Stimulated activated memory B cell treated with anti-CD40 and anti-IgM and Interleukin-4, amounts not matched to agents 10 μg/mL and 1 μg/mL and 100 μg/mL, for 72 hours (primary cell): ENCODE data around the gene KIF17.
A peak's percentile ranks its signal among the peaks of the same experiment; 100 is the strongest.

Experiments
- ATAC-seq: fragments of 150-1000 bp; cut with Tn5 transposase; 2 replicates; pipeline ENCODE4 v1.10.0; 2021
- H3K27ac Mint-ChIP-seq: one replicate; pipeline ENCODE4 v1.8.0; 2022; ENCODE audit warnings: mild to moderate bottlenecking, mixed read lengths
- H3K27me3 Mint-ChIP-seq: one replicate; pipeline ENCODE4 v1.8.0; 2022; ENCODE audit warnings: mixed read lengths
- H3K36me3 Mint-ChIP-seq: one replicate; pipeline ENCODE4 v1.8.0; 2022; ENCODE audit warnings: mixed read lengths
- H3K4me1 Mint-ChIP-seq: one replicate; pipeline ENCODE4 v1.8.0; 2022; ENCODE audit warnings: mixed read lengths
- H3K4me3 Mint-ChIP-seq: one replicate; pipeline ENCODE4 v1.8.0; 2022; ENCODE audit warnings: mild to moderate bottlenecking, moderate library complexity, mixed read lengths
- H3K9me3 Mint-ChIP-seq: one replicate; pipeline ENCODE4 v1.8.0; 2022; ENCODE audit warnings: mixed read lengths

KIF17 gene

DNA sequence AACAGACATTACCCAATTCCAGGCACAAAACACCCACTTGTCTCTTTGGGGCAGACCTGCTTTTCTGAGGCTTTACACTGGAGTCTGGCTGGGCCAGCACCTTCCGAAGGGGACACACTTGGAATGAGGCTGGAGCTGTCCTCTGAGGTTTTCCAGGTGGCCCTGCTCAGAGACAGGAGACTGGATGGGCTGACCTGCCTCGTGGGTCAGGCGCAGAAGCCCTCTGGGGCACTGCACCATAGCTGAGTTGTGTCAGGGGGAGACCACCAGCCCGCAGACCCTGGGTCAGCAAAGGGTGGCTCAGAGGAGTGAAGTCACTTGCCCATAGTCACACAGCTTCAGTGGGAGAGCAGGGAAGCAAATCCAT, 12.9 kb upstream of the KIF17 start:
- H3K36me3 Mint-ChIP-seq = no peaks in the 10 kb centered on the region
- peaks cover 35% of the 10 kb centered on the region for H3K4me1 Mint-ChIP-seq
- no peak for ATAC-seq
- H3K27ac Mint-ChIP-seq = no peak overlapping the region
- peaks cover 38% of the 10 kb centered on the region for H3K27me3 Mint-ChIP-seq
- H3K9me3 Mint-ChIP-seq = no peaks in the 10 kb centered on the region
- peak overlapping the region; percentile 80 for H3K4me3 Mint-ChIP-seq

DNA sequence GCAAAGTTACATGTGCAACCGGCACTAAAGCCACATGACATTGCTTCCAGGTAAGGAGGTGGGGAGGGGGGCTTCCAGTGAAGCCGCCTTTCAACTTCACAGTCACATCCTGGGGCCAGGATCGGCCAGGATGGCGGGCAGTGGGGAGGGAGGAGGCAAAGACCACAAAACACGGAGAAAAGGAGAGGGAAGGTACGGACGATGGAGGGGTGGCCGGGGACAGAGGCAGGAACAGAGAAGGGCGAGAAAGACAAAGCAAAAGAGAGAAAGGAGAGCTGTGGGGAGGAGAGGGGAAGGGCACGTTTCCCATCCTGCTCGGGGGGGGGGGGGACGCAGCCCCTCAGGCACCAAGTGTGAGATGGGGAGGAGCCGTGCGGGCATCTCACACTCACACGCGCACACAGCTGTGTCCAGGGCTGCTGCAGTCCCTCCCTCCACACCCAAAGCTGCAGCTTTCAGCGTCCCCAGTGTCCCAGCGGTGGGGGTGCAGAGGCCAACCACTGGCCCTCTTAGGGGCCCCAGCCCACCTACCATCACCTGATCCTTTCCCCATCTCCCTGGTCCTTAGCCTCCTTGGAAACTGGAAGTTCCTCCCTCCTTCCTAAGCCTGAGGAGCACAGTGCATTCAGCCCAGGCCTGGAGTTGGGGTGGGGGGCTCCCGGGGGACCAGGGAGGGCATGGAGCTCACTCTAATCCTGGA, 12.3 kb upstream of the KIF17 start:
- Mint-ChIP-seq H3K27ac (no peak overlapping the region), H3K4me3 (no peak overlapping the region)

DNA sequence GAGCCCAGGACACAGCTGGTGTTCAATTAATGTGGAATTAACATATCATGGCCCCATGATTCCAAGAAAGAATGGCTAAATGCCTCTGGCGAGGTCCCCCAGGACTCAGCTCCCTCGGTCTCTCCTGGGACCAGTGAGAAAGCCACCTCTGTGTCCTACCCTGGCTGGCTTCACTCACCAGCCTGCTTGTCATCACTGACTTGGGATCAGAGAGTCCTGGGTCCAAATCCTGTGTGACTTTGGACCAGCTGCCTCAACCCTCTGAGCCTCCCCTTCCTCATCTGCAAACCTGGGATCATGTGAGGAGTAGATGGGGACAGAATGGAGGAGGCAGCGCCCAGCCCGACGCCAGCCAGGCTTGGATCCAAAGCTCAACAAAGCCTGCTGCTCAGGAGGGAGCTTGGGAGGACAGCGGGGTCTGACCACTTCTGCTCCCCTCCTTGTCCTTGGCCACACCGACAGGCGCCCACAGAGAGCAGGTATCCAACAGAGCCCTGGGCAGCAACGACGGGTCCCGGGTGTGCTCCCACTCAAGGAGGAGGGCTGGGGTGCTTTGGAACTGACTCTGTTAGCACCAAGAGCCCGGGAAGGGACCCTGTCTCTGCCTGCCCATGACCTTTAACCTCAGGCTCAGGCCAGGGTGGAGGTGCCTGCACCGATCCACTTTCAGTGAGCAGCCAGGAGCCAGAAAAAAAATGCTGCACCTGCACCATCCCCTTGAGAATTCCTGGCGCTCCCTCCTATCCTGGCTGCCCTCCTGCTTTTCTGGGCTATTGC, 11.5 kb upstream of the KIF17 start:
- ATAC-seq = no peak
- Mint-ChIP-seq H3K4me1 (peaks cover 35% of the 10 kb centered on the region), H3K27ac (no peak overlapping the region), H3K4me3 (no peak overlapping the region), H3K9me3 (no peaks in the 10 kb centered on the region), H3K27me3 (peaks cover 38% of the 10 kb centered on the region), H3K36me3 (no peaks in the 10 kb centered on the region)

More for the DNA sequence above, 12.3 kb upstream of the KIF17 start:
- Mint-ChIP-seq H3K4me1 (peaks cover 35% of the 10 kb centered on the region), H3K9me3 (no peaks in the 10 kb centered on the region), H3K36me3 (no peaks in the 10 kb centered on the region), H3K27me3 (peaks cover 38% of the 10 kb centered on the region)
- ATAC-seq = no peak

DNA sequence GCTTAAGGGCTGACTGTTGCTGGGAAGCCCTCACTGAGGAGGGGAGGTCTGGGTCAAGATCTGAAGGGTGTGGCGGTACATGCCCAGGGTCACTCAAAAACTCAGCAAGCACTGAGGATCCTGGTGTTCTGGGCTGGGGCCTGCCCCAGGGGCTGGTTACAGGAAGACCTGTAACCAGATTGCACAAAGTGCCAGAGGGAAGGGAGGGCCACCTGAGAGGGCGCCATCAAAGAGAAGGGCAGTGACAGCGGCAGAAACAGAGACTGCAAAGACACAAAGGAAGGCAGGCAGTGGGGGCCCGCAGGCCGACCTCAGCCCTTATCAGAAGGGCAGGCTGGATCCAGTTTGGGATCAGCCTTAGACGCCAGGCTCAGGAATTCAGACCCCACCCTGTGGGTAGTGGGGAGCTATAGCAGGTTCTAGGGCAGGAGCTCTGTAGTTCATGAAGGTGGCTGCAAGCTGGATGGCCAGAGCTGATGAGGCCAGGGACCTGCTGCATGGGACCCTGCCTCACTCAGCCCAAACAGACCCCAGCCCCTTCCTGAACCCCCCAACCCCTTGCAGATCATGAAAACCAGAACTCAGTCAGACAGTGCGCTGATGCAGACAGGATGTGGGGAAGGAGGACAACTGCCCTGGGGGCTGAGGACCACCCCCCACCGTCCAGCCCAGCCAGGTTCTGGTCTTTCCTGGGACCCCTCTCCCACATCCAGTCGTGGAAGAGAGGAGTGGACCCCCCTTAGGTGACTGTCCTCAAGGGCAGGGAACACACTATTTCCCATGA, 10.8 kb upstream of the KIF17 start:
- no peaks in the 10 kb centered on the region for H3K36me3 Mint-ChIP-seq
- no peak overlapping the region for H3K27ac Mint-ChIP-seq
- H3K9me3 Mint-ChIP-seq = no peaks in the 10 kb centered on the region
- H3K4me3 Mint-ChIP-seq = no peak overlapping the region
- no peak for ATAC-seq
- peaks cover 38% of the 10 kb centered on the region for H3K27me3 Mint-ChIP-seq
- peaks cover 34% of the 10 kb centered on the region for H3K4me1 Mint-ChIP-seq

DNA sequence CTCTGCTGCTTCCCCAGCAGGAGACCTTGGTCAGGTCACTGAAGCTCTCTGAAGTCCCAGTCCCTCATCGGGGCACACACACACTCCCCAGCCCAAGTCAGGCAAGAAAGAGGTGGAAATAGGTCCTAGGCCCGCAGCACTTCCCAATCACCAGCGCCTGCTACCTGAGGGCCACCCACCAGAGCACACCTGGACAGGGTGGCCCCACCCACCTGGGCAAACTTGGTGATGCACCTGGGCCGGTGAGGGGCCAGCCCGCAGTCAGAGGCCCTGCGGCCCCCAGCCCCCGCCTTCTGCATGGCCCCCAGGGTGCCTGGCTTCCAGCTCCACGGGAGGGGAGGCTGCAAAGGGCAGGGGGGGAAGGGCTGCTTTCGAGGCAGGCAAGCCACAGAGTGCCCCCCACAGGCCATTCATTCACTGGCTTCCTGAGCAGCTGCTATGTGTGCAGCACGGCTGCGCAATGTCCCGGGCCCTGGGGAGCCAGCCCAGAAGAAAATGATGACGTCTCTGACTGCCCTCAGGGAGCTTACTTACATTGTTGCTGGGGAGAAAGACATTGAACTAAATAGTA, 10.0 kb upstream of the KIF17 start:
- Mint-ChIP-seq H3K9me3 (no peaks in the 10 kb centered on the region), H3K27ac (no peak overlapping the region), H3K36me3 (no peaks in the 10 kb centered on the region), H3K4me3 (no peak overlapping the region), H3K4me1 (peaks cover 27% of the 10 kb centered on the region), H3K27me3 (peaks cover 38% of the 10 kb centered on the region)
- no peak for ATAC-seq

DNA sequence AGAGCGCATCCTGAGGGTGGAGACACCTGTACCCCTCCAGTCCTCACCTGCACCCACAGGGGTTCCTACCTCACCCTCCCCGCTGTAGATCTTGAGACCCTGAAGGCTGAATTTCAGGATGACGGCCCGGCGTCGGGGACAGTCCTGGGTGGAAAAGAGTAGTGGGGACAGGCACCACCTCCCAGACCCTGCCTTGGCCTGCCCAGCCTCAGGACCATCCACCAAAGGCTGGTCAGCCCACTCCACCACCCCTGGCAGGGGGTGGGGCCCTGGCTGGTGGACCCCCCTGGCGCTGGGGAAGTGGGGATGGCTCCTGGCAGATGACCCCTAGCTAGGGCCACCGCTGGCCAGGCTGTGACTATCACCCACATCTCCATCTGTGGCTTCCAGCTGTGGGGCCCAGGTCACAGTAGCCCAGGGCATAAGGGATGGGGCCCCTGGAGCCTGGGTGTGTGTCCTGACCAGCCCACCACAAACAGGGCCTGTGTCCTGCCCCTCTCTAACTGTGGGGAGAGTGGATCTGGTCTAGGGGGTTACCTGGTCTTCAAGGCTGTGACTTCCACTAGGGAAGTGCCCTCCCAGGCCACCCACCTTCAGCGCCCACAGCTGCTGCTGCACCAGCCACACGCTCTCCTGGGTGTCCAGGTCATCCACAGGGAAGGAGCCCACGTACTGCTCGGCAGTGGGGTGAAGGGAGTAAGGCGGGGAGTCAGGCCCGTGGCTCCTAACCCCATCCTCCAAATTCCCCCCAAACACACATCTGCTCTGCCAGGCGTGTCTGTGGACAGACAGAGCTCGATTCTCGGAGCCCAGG, 9.3 kb upstream of the KIF17 start:
- H3K9me3 Mint-ChIP-seq = no peaks in the 10 kb centered on the region
- ATAC-seq = no peak
- H3K36me3 Mint-ChIP-seq = no peaks in the 10 kb centered on the region
- H3K27ac Mint-ChIP-seq = no peak overlapping the region
- H3K27me3 Mint-ChIP-seq = peaks cover 37% of the 10 kb centered on the region
- peaks cover 20% of the 10 kb centered on the region for H3K4me1 Mint-ChIP-seq
- H3K4me3 Mint-ChIP-seq = no peak overlapping the region

DNA sequence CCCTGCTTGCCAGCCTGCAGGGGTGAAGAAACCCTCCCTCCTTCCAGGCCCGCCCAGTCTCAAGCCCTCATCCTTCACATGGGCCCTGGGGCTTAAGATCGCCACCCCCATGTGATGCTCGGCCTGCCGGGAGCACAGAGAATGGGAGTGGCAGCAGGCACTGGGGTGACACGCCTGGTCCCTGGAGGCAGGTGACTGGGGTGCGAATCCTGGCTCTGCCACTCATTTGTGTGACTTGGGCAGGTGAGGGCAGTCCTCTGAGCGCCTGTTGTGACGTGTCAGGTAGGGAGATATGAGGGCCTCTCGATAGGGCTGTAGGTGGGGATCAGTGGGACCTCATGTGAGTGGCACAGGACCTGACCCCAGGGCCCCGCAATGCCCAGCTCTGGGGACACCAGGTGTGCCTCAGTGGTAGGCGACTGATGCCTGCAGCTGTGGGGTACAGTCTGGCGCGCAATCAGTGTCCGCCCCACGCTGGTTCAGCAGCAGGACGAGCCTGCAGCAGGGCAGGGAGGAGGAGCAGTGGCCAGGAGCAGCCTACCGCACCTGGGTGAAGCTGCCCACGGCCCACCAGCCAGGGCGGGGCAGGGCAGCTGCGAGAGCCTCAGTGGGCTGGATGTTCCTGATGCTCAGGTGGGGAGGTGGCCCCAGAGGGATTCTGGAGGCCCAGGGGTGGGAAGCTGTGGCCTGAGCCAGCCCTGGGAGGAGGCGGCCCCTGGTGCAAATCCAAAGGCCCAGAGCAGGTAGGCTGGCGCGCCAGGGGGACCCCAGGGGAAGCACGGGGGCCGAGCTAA, 8.5 kb upstream of the KIF17 start:
- Mint-ChIP-seq H3K27me3 (peaks cover 38% of the 10 kb centered on the region), H3K4me1 (peaks cover 16% of the 10 kb centered on the region), H3K9me3 (no peaks in the 10 kb centered on the region), H3K27ac (no peak overlapping the region), H3K4me3 (no peak overlapping the region), H3K36me3 (no peaks in the 10 kb centered on the region)
- ATAC-seq = no peak

DNA sequence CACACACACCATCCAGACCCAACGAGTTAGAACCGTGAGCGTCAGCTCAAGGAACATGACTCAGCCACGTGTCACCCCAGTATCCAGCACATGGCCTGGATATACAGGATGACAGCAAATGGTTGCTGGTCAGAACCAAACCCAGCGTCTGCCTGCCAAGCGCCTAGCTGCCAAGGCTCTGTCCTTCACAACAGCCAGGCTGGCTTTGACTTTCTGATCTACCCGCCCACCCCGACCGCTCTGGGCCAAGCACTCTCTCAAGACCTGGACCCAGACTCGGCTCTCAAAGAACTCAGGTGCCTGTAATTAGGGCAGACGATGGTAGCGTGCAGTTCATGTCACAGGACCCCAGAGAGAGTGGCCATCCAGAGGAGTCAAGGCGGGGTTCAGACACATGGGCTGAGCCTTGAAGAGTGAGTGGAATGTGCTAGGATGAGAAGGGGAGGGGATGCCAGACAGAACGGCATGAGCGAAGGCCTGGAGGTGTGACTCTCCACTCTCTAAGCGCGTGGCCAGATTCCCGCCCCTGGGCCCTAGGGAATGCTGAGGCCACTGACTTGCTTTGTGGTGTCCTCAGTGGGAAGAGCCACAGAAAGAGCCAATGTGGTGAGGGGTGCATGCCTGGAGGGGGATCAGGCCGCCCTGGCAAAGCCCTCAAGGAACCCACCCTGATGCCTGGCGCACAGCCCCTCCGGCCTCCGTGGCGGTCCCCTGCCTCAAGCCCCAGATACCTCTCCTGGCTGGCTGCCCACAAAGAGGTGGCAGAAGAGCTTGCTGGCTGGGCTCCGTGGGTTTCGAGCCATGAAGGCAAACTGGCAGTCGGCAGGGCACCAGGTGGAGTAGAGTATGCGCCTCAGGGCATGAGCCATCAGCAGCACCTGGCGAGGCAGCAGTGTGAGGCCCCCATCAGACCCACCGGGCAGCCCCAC, 7.6 kb upstream of the KIF17 start:
- ATAC-seq = no peak
- Mint-ChIP-seq H3K4me3 (no peak overlapping the region), H3K36me3 (no peaks in the 10 kb centered on the region), H3K27me3 (peaks cover 31% of the 10 kb centered on the region), H3K9me3 (no peaks in the 10 kb centered on the region), H3K4me1 (peaks cover 8% of the 10 kb centered on the region), H3K27ac (no peak overlapping the region)

DNA sequence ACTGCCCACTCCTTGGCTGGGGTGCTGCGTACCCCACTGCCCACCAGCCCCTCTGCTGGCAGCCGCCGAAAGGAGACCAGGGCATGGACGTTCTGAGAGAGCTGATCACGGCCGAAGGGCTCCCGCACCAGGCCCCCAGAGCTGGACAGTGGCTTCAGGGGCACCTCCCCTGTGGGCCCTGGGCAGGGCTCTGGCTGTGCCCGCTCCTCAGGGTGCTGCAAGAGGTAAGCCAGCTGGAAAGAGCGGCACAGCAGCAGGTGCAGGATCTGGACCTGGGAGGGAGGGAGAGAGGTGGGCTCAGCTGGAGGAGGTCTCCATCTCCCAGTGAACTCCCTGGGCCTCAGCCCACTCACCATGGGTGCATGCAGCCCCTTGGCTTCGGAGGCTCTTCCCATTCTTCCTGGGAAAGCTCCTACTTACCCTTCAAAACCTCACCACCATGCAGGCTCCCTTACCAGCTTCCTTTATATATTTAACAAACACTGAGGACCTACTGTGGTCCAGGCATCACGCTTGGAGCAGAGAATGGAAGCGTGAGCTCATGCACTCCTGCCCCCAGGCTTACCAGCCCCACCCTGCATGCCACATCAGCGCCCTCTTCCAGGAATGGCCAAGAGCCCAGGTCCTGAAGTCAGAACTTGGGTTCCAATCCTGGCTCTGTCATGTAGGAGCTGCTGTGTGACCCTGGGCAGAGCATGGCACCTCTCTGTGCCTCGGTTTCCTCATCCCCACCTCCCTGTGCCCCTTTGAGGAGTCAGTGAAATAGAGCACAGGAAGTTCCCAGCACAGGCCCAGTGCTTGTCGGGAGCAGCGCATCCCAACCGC, 6.8 kb upstream of the KIF17 start:
- H3K27ac Mint-ChIP-seq = no peak overlapping the region
- H3K27me3 Mint-ChIP-seq = peaks cover 22% of the 10 kb centered on the region
- no peaks in the 10 kb centered on the region for H3K4me1 Mint-ChIP-seq
- H3K36me3 Mint-ChIP-seq = no peaks in the 10 kb centered on the region
- H3K4me3 Mint-ChIP-seq = no peak overlapping the region
- no peaks in the 10 kb centered on the region for H3K9me3 Mint-ChIP-seq
- no peak for ATAC-seq

DNA sequence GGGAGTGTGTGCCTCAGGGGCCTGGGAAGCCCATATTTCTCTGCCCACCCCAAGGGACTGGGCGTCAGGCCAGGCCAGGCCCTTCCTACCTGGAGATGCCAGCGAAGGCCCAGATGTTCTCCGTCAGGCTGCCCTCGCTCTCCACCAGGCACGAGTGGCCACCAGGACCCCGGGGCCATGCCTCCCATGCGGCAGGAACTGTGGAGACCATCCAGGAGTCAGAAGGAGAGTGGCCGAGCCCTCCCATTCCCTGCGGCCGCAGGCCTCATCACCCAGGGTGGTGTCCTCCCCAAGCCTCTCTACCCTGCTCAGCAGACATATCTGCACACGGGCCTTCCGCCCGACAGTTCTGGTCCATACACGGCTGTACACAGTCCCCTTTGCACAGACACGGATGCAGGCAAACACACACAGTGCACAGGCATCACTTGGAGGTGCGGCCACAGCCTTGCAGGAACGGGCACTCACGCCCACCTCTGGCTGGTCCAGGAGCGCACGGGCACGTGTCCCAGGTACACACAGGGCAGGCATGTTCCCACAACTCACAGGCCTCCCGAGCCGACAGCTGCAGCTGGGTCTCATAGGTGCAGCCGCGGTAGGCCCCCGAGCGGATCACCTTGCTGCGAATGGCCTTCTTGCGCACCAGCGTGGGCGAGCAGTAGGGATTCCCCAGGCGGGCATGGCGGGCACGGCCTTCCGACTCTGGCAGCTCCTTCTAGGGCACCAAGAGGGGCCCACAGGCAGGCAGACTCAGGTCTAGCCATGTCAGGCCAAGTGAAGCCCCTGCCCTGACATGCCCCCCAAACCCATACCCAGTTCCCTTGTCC, 5.9 kb upstream of the KIF17 start:
- H3K9me3 Mint-ChIP-seq = no peaks in the 10 kb centered on the region
- H3K27me3 Mint-ChIP-seq = peaks cover 18% of the 10 kb centered on the region

DNA sequence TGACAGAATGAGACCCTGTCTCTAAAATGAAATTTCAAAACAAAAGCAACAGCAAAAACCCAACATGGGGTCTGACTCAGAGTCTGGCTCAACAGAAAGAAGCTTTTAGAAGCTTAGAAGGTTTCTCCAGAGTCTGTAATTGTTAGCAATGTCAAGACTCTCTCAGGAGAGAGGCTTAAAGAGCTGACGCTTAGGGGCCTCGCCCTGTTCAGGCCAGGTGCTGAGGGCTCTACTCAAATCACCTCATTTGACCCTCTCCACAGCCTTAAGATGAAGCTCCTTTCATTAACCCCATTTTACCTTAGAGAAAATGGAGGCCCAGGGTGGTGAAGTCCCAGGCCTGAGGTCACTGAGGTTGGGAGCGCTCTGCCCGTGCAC, 5.3 kb upstream of the KIF17 start:
- ATAC-seq = no peak
- peaks cover 18% of the 10 kb centered on the region for H3K27me3 Mint-ChIP-seq
- H3K4me3 Mint-ChIP-seq = no peak overlapping the region
- H3K36me3 Mint-ChIP-seq = no peaks in the 10 kb centered on the region
- no peak overlapping the region for H3K27ac Mint-ChIP-seq
- no peaks in the 10 kb centered on the region for H3K9me3 Mint-ChIP-seq
- peaks cover 2% of the 10 kb centered on the region for H3K4me1 Mint-ChIP-seq

More for the DNA sequence above, 5.9 kb upstream of the KIF17 start:
- no peak overlapping the region for H3K27ac Mint-ChIP-seq
- no peaks in the 10 kb centered on the region for H3K36me3 Mint-ChIP-seq
- no peak for ATAC-seq
- H3K4me3 Mint-ChIP-seq = no peak overlapping the region
- H3K4me1 Mint-ChIP-seq = no peaks in the 10 kb centered on the region
